Tongue (tissue), 2 donors: ENCODE data around the gene ITGB1BP1. TPM values are rescaled to one million over a fixed set of nuclear protein-coding genes. Genes with fewer than 3 reads are reported as not detected.

Experiments used
- DNase-seq: peaks from one replicate; pipeline ENCODE4 v3.0.0-alpha.2; 2015
- total RNA-seq: library from RNA; depleted of rRNA; stranded (reverse); fragments of >200 nt; gene quantifications from one replicate; pipeline ENCODE4 v1.2.3, GENCODE V29; 2014

Gene ITGB1BP1
- total RNA-seq, 1 donor from 2014 or later: 34.9 TPM

DNA sequence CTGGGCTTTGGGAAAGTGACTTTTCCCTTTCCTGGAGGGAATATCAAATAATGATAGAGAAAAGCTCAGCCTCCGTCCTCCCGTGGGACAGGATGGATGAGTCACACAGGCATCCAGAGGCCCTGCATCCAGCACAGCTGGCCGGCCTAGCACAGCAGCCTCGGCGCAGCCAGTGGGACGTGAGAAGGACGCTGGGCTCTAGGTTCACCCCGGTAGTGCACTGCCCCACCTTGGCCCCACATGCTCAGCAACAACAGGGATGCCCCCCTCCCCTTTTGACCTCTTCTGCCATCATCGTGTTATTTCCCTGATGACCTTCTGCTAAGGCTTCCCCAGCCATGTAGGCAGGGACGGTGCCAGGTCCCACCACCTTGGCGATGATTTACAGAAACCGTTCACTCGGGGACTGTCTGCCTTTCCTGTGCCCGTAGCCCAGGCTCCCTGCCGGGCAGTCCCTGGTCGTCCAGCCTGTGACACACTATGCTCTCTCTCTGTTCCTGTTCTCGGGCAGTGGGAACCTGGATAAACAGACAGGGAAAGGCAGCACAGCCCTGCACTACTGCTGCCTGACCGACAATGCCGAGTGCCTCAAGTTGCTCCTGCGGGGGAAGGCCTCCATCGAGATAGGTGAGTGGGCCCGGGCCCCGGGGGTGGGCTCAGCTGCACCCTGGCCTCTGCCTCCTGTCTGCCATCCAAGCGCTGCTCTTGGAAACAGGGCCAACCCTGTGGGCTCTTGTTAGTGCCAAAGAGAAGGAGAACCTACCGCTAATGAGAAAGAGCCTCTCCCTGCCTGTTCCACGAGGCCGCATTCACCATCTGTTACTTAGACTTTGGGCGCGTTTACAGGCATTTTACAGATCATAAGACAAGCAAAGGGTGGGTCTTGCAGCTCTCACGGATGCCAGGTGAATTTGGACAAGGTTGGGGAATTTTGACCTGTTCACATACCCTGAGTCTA, 44.6 kb downstream of the ITGB1BP1 start:
- DNase-seq: peak; percentile 36

DNA sequence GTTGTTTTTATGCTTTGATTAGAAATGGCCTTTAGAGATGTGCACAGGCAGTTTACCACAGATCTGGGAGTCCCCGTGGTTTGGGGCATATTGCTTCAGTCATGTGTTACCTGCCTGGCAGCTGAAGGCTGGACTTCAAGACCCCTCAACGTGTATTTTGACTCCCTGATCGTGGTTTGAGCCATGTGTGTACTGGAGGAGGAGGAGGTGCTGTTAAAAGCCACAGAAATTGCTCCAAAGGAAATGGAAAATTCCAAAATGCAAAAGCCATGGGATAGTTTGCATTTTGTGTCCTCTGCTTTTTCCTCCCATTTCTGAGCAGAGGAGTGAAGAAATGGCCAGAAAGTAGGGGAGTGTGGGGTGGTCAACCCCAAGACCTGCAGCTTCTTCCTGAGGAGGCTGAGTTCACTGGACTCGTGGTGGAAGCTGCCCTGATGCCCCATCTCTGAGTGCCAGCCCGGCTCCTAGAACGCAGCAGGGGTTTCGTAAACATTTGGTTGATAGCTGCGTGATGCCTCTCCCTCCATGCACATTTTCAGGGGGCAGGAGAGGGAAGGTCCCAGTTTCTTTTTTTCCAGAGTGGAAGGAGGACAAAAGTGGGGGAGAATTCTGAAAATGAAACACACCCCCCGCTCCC, 45.7 kb downstream of the ITGB1BP1 start:
- no peak for DNase-seq

DNA sequence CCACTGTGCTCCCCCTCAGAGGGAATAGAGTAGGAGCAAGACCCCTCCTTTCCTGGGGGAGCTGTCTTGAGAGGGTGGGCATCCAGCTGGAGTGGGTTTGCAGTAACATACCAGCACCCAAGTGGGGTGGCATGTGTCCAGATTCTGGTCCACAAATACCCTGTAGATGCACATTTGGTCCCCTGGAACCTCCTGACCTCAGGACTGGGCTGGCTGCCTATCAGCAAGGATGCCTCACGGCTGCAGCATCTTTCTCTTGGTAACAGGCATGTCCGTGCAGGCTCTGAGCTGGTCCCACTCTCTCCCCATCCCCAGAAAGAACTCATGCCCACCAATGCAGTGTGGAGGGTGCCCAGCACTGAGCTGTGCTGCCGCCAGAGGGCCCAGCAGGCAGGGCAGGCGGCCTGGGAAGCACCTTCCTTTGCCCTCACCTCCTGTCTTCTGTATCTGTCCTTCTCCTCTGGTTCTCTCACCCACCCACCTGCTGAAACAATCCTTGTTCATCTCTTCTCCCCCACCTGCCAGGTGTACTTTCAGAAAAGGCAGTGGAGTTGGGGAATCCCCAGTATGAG, 47.4 kb downstream of the ITGB1BP1 start:
- no peak for DNase-seq

DNA sequence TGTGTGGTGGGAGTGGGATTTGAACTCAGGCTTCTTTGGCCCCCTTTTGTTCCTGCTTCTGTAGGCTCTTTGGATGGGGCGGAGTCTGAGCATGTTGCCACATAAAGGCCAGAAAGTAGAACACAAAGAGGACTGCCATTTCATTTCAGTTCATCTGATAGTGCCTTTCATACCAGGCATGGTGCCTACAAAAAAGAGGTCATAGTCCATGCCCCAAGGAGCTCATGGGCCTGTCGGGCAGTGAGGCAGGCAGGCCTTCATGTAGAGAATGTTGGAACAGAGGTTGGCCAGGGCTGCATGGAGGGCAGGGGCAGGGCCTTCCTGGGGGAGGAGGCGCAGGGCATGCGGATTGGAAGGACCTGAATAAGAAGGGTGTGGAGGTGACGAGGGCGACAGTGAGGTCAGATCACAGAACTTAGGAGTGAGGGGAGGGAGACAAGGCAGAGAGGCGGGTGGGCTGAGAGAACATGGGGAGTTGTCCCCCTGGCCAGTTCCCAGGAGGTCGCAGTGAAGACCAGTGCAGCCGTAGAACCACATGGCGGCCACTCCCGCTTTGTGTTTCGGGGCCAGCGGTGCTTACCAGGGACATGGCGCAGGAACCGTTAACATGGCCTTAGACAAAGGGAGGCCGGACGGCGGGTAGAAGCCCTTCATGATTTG, 49.1 kb downstream of the ITGB1BP1 start:
- no peak for DNase-seq

DNA sequence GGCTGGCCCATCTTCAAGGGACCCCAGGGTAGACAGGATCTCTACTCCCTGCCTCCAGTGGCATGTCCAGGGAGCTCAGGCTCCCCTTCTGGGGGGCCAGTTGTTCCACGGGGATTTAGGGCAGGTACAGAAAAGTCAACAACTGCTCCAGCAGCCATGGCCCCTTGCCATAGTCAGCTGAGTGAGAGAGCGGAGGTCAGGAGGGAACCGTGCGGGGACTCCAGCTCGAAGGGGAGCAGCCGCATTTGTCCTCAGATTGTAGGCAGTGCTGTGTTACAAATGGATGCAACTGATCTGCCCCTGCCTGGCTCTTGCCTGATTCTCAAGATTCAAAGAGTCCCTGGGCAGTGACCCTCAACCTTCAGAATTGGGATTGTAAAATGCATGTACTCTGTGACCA, 49.9 kb downstream of the ITGB1BP1 start:
- no peak for DNase-seq

DNA sequence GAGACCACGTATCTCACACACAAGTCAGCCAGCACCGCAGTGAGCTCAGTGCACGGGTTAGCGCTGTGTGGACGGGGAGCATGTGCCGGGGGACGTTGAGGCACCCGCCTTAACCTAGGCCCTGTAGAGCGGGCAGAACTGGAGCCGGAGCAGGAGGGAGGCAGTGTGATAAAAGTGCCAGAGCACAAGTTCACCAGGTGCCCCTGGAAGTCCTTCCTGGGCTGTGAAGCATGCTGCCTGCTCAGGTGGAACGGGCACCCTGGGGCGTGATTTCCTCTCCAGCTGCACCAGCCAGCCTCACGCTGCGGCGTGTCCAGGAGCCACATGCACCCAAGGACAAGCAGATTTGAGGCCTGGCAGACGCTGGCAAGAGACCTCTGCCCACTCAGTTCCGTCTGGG, 50.3 kb downstream of the ITGB1BP1 start:
- no peak for DNase-seq

DNA sequence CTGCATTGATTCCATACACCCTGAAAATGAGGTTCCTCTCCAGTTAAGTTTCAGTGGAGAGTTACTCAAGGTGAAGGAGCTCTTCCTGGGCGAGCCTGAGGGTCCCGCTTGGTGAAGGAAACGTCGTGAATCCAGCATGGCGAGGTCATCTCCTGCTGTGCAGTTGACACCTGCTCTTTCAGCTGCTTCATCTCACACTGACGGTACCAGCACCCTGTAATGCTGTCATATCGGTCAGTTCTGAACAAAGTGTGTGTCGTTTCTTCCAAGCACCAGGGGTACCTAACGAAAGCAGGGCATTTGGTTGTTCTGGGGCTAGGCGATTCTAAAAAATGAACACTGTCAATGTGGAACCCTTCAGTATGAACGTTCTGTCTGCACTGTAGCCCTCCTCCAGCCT, 52.6 kb downstream of the ITGB1BP1 start:
- no peak for DNase-seq

DNA sequence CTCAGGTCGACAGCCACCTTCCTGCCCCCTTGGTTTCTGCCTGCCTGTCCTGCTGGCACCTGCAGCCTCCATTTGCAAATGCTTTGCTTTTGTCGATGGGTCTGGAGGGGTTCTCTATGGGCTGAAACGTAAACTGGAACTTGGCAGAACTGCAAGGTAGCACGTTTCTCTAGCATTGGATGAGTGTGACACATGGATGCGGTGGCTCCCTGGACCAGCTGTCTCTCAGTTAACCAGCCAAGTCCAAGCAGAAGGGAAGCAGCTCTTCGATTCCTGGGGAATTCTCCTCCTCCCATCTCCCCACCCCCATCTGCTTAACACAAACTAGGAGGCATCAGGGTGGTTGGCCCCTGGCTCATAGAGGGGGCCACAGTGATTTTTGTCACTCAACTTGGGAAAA, 57.3 kb downstream of the ITGB1BP1 start:
- no peak for DNase-seq

DNA sequence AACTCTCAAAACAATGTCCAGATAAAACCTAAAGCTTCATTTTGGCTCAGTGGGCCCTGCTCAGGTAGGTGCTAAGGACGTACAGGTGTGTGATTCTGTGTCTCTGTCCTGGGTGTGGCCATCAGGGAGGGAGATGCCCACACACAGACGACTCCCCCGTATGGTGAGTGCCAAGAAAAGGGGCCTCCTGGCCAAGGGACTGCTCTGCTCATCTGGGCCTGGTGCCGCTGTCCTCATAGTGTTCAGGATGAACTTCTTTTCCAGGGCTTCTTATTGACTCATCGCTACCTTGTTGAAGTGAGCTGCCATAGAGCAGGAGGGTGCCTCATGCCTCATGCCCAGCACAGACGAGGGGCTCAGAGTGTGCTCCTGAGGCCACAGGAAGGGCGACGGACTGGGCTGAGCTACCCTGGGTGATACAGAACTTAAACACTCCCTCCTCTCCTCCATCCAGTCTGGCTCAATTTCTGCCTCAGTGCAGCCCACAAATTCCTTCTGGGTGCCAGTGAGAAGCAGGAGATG, 57.8 kb downstream of the ITGB1BP1 start:
- no peak for DNase-seq

DNA sequence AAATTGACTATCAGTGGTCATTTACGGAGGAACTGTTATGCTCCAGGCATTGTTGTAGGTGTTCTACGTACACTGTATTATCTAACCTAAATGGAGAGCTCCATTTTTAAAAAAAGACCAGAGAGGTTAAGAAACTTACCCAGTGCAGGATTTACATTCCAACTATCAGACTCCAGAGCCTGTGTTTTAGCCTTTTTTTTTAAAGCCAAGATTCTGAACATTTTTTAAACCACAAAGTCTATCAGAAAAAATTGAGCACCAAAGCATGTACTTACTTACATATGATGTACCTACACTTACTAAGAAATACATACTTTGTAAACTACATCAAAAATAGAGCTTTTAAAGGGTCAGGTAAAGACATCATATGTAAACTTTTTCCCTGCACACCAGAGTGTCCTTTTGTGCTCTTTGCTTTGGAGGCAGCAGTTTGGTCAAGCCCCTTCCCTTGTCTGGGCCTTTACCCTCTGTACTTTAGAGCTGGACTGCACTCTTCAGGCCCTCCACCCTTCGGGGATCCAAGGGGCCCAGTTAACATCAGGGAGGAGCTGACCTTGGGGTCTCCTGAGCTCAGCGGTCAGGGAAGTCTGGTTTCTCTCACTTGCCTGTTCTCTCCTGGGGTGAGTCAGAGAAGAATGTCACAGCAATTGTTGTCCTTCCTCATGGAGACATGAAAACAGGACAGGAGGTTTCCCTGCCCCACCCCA, 58.4 kb downstream of the ITGB1BP1 start:
- DNase-seq: no peak

DNA sequence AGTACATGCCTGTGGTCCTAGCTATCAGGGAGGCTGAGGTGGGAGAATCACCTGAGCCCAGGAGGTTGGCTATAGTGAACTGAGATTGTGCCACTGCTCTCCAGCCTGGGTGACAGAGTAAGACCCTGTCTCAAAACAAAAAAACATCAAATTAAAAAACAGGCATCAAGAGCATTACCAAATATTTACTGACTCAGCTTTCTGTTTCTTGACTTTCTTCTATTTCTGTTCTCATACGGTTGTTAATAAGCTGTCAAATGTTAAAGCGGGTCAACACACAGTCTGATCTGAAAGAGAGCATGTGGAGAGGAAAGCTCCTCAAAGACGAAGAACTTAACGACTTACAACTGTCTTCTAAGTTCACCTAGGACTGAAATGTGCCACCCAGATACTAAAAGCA, 59.0 kb downstream of the ITGB1BP1 start:
- no peak for DNase-seq

DNA sequence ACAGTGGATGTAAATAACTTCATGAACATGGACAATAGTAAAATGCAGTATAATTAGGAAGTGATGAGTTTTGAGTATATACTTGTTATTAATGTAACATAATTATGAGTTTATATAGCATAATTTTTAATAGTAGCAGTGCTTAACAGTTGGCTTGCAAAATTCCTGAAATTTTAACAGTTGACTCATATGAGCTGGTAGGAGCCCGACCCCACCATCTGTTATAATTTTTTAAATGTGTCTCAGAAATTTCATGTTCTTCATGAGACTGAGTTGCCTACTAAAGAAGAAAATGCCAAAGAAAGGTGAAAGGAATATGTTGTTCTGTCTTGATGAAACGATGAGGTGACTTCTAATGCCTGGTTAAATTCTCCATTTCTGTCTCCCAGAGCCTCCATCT, 62.6 kb downstream of the ITGB1BP1 start:
- DNase-seq: no peak

DNA sequence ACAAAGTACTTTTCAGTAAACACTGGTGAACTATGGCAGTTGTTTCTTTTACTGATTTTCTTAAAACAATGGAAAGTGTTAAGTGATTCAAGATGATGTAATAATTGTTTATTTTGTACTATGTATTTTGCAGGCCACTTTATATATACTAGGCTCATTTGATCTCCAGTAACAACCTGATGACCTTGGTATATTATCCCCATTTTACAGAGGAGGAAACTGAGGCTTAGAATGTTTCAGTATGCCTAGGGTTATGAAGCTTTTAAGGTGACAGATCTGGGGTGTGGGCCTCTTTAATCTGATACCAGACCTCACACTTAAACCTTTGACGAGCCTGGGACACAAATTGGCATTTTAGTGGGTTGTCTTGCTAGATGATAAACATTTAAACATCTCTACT, 63.2 kb downstream of the ITGB1BP1 start:
- DNase-seq: no peak

DNA sequence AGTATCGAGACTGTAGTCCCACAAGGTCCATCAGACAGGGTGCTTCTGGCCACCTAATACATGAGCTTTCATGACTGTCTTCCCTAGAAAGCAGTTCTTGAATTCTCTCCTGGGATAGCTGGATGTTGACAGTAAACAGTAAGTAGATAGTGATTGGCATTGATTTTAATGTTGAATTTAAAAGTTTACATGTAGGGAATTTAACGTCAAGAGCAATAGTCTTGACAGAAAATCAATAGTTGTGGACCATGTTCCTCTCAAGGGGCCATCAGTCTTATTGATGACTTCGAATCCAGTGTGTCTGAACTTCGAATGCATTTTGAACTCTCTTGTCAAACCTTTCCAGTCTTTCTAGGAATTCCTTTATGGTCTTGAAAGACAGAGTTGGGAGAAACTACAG, 63.9 kb downstream of the ITGB1BP1 start:
- DNase-seq: no peak

DNA sequence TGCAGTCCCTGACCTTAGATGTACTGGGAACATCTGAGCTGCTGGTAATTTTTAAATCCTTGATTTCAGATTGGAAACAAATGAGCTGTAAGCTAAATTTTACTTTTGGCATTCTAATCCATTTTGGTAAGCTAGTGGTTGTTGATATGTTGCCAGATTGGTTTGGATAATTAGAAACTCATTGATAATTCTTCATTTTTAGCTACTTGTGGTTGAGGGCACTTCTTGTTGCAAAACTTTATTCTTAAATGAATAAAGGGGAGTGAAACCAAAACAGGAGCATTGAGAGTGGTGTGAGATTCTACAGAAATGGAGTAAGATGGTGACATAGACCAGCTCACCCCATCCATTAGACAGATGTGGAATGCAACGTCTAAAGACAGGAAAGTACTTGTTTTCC, 64.5 kb downstream of the ITGB1BP1 start:
- no peak for DNase-seq

DNA sequence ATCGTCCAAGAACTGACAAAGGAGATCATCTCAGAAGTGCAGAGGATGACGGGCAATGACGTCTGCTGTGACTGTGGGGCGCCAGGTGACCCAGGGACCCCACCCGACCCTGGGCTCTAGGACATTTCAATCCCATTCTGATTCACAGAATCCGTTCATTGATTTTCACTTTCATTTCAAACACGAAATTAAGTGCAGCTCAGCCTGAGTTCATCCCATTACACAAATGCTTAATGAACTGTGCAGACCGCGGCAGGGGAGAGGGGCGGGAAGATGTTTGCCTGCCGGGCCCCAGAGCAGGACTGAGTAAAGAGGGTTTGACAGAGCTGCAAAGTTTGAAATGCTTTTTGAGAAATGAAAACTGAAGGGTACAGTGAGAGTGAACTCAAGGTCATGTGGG, 67.1 kb downstream of the ITGB1BP1 start:
- no peak for DNase-seq

DNA sequence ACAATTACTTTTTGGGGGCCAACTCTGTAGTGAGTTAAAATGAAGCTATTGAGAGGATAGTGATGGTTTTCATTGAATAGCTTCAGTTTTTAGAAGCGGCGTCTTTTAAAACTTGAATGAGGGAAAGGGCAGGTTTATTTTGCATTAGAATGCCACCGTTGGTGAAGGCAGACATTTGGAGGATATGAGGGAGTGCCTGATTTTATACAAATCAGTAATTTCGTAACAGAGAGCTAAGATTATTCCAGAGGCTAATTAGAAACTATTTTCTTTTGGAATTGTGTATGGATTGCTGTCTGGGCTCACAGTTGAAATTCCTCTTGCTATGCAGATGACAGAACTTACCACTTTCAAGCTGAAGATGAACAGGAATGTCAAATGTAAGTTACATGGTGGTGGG, 67.6 kb downstream of the ITGB1BP1 start:
- DNase-seq: no peak

DNA sequence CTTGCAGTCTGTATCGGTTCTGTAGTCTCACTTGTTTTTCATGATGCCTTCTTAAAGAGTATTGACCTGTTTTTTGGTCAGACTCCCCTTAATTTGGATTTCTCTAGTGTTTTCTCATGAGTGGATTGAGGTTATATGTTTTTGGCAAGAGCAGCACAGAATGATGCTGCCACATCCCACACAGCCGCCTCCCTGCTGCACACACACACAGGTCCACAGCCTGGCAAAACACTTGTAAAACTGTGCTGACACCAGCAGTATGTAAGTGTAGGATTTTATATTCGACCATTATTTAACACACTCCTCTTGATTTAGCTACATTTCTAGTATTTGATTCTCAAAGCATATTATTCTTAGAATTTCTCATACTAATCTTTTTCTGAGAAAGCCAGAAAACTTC, 68.1 kb downstream of the ITGB1BP1 start:
- no peak for DNase-seq

DNA sequence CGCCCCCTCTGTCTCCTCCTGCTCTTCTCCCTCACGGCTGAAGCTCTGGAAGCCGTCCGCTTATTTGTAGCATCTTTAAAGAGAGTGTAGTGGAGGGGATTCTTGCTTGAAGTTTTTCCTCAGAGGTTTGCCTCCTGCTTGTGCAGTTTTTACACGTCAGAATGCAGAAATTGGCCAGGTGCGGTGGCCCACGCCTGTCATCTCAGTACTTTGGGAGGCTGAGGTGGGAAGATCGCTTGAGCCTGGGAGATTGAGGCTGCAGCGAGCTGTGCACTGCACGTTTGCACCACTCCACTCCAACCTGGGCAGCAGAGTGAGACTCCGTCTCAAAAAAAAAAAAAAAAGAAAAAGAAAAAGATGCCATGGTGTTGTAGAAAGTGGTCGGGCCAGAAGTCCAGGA, 69.0 kb downstream of the ITGB1BP1 start:
- DNase-seq: no peak
